GM12878 (cell line): ENCODE results near the gene UNKL. TPM values are rescaled to one million over a fixed set of nuclear protein-coding genes. Genes with fewer than 3 reads are reported as not detected.

Experiments
- ATAC-seq: fragments of 200-7000 bp; cut with Tn5 transposase; 3 replicates; pipeline ENCODE4 v1.9.1; 2020; ENCODE audit warnings: mild to moderate bottlenecking, moderate library complexity
- BruUV-seq: library from RNA; stranded (reverse); fragments of 400-500 nt; replicated peaks from 2 replicates; lab custom pipeline; 2021; lab: Mats Ljungman, UMichigan
- CTCF ChIA-PET: fragments of 300-600 bp; sonication (Branson Sonifier 250); formaldehyde crosslinking; extraction: SDS; loops from one replicate; lab custom pipeline; 2021; ENCODE audit warnings: inconsistent platforms; lab: Yijun Ruan, JAX
- POLR2A ChIA-PET: fragments of 350-600 bp; formaldehyde crosslinking; extraction: SDS; loops from one replicate; lab custom pipeline; 2021; ENCODE audit warnings: inconsistent platforms; lab: Charles Lee
- RAD21 ChIA-PET: fragments of 300-600 bp; sonication (Branson Sonifier 250); formaldehyde crosslinking; loops from one replicate; lab custom pipeline; 2023; ENCODE audit warnings: antibody characterized with exemption; ENCODE audit not compliant: unreplicated experiment; lab: Charles Lee
- SMC1A ChIA-PET: fragments of 300-600 bp; sonication (Branson Sonifier 250); formaldehyde crosslinking; loops from one replicate; lab custom pipeline; 2023; ENCODE audit not compliant: unreplicated experiment, uncharacterized antibody; lab: Charles Lee
- DNase-seq: peaks from one replicate; pipeline ENCODE4 v3.0.0-alpha.2; 2011; ENCODE audit warnings: low read depth, low spot score
- FAIRE-seq: peaks from 3 replicates; lab custom pipeline; 2011; peaks lifted over from hg19 to GRCh38; lab: Jason Lieb, UNC
- H2AFZ ChIP-seq: 2 replicates; pipeline ENCODE4 v1.6.0; 2011; ENCODE audit warnings: low read depth, low read length, control low read depth; ENCODE audit not compliant: control insufficient read depth
- H3K27ac ChIP-seq: 2 replicates; pipeline ENCODE4 v1.5.1; 2011; ENCODE audit warnings: control low read depth; ENCODE audit not compliant: control insufficient read depth, insufficient read depth
- H3K27me3 ChIP-seq, 2 experiments: replicated peaks in 1 of 2; 2 replicates each; pipeline versions ENCODE4 v1.6.0 to v1.6.1; 2011; ENCODE audit warnings: low read length in 1 of 2; ENCODE audit not compliant: control insufficient read depth in 2 of 2, insufficient read depth in 2 of 2
- H3K36me3 ChIP-seq, 2 experiments: 2 replicates each; pipeline ENCODE4 v1.5.1; 2011; ENCODE audit warnings: low read length in 1 of 2; ENCODE audit not compliant: control insufficient read depth in 2 of 2, insufficient read depth in 2 of 2
- H3K4me1 ChIP-seq: 2 replicates; pipeline ENCODE4 v1.6.1; 2011; ENCODE audit warnings: mild to moderate bottlenecking, low read length, moderate library complexity, mixed read lengths; ENCODE audit not compliant: control insufficient read depth, insufficient read depth
- H3K4me2 ChIP-seq: 2 replicates; pipeline ENCODE4 v1.6.0; 2011; ENCODE audit warnings: control low read depth; ENCODE audit not compliant: control insufficient read depth, insufficient read depth
- H3K4me3 ChIP-seq: fragments of 200-600 bp; sonication (generic); 2 replicates; pipeline ENCODE4 v1.5.1; 2016
- H3K79me2 ChIP-seq: 2 replicates; pipeline ENCODE4 v1.6.0; 2011; ENCODE audit warnings: low read length; ENCODE audit not compliant: control insufficient read depth, insufficient read depth
- H3K9ac ChIP-seq: 2 replicates; pipeline ENCODE4 v1.8.0; 2011; ENCODE audit warnings: low read length, control low read depth, mixed read lengths; ENCODE audit not compliant: control insufficient read depth, insufficient read depth
- H3K9me3 ChIP-seq: replicated peaks from 3 replicates; pipeline ENCODE4 v1.5.1; 2011; ENCODE audit warnings: mild to moderate bottlenecking, low read length; ENCODE audit not compliant: control insufficient read depth, insufficient read depth
- H4K20me1 ChIP-seq: 2 replicates; pipeline ENCODE4 v1.6.0; 2011; ENCODE audit not compliant: control insufficient read depth, insufficient read depth
- CBX3 ChIP-seq: fragments of 200-600 bp; sonication (generic); IDR thresholded peaks from 2 replicates; pipeline ENCODE4 v1.6.1; 2016; ENCODE audit warnings: low read depth, borderline replicate concordance
- MEF2A ChIP-seq: IDR thresholded peaks from 2 replicates; pipeline ENCODE4 v1.6.1; 2011; ENCODE audit warnings: low read depth, mild to moderate bottlenecking, low read length, moderate library complexity; ENCODE audit not compliant: insufficient read depth
- POLR2A ChIP-seq: IDR thresholded peaks from 2 replicates; pipeline ENCODE4 v1.6.1; 2011; ENCODE audit warnings: low read depth, mild to moderate bottlenecking, low read length
- WGBS: methylation state at CpG from one replicate; pipeline ENCODE4 v1.1.6; 2016; ENCODE audit warnings: low lambda C conversion rate; ENCODE audit not compliant: insufficient replicate concordance, insufficient coverage; ENCODE audit errors: missing lambda C conversion rate; 5-methylcytosine and 5-hydroxymethylcytosine counted together
- in situ Hi-C: fragments of 300-500 bp; cut with MboI; formaldehyde crosslinking; loops from 9 replicates; pipeline ENCODE4 v1.14.3; 2018; ENCODE audit warnings: mixed read lengths
- intact Hi-C: fragments of 100-400 bp; cut with micrococcal nuclease; formaldehyde crosslinking; loops from one replicate; pipeline ENCODE4 v1.14.2; 2022; ENCODE audit not compliant: unreplicated experiment
- polyA plus RNA-seq, 11 experiments: library from polyadenylated mRNA; depleted of rRNA in 4 of 11; unstranded in 6 of 11; stranded (reverse) in 5 of 11; fragments of >200 nt; fragmentation: Nextera tagmentation in 4 of 11; fragmentation: Illumina TruSeq in 1 of 11; extraction: Ambion mirVana in 4 of 11; extraction: Trizol in 1 of 11; gene quantifications; 1 replicate in 1 of 11; 2 replicates in 10 of 11; pipeline versions ENCODE4 v1.2.1 to v1.2.3, GENCODE V29; 2011 to 2016; ENCODE audit warnings: inconsistent platforms in 2 of 11, missing spikeins in 2 of 11, low read depth in 1 of 11
- total RNA-seq, 4 experiments: library from RNA; depleted of rRNA in 3 of 4; stranded (reverse); fragments of >200 nt in 3 of 4; fragmentation: Illumina TruSeq in 1 of 4; extraction: Trizol in 1 of 4; gene quantifications; 2 replicates each; pipeline versions ENCODE4 v1.2.1 to v1.2.3, GENCODE V29; 2013 to 2021
- TF ChIP-seq, protein P1 (sequence below): IDR thresholded peaks from 2 replicates; pipeline ENCODE4 v1.6.1; 2011; ENCODE audit warnings: low read depth, low read length, improper control_type of control experiment, borderline replicate concordance

Gene UNKL
- total and polyA plus RNA-seq, 10 of the 15 experiments (the other 5 are each of a cell fraction or from before 2014, with no cell fraction given): 0.40 to 21.6 (median 9.1) TPM

DNA sequence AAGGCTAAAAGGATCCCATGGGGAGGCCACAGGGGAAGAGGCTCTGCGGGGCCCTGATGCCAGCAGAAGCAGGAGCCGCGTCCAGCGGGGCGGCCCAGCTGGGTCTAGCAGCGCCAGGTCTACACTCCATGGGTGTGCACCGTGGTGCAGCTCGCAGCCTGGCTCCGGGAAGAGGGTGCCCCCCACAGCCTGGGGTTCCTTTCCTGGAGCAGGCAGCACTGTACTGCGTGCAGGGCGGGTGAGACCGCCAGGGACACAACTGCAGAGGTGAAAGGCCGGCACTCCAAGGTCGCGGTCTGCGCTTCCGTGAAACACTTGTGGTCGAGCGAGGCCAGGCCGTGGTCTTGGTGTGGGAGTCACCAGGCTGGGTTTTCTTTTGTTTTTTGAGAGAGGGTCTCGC lies 36.3 kb upstream of the UNKL start:
- ATAC-seq (no peak), DNase-seq (no peak), FAIRE-seq (no peak)
- no peak overlapping the region for H3K27ac ChIP-seq
- 96% methylated on average over 21 of the region's 21 CpGs for WGBS
- ChIA-PET SMC1A (no interaction called here), RAD21 (interaction anchor here (0.7 kb wide), 1 partner anchor 164 kb away, joined by 3 read pairs; no protein-coding TSS in a partner anchor), POLR2A (no interaction called here), CTCF (no interaction called here)
- H3K27me3 ChIP-seq: no peaks in the 10 kb centered on the region
- no peaks in the 10 kb centered on the region; a peak in 2 of 4 replicates for H3K36me3 ChIP-seq
- no peak overlapping the region for H2AFZ ChIP-seq
- H3K4me1 ChIP-seq: no peaks in the 10 kb centered on the region
- no peaks in the 10 kb centered on the region for H3K9me3 ChIP-seq
- H3K9ac ChIP-seq: no peak overlapping the region
- no peak overlapping the region for H3K4me2 ChIP-seq
- intact Hi-C loops (no loop called here), in situ Hi-C loops (no loop called here)
- TF ChIP-seq CBX3: no peak
- TF ChIP-seq, protein P1, sequence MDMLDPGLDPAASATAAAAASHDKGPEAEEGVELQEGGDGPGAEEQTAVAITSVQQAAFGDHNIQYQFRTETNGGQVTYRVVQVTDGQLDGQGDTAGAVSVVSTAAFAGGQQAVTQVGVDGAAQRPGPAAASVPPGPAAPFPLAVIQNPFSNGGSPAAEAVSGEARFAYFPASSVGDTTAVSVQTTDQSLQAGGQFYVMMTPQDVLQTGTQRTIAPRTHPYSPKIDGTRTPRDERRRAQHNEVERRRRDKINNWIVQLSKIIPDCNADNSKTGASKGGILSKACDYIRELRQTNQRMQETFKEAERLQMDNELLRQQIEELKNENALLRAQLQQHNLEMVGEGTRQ: no peak
- H3K79me2 ChIP-seq: no peaks in the 10 kb centered on the region
- no TSS peak for BruUV-seq
- H3K4me3 ChIP-seq: no peak overlapping the region
- H4K20me1 ChIP-seq: no peaks in the 10 kb centered on the region

DNA sequence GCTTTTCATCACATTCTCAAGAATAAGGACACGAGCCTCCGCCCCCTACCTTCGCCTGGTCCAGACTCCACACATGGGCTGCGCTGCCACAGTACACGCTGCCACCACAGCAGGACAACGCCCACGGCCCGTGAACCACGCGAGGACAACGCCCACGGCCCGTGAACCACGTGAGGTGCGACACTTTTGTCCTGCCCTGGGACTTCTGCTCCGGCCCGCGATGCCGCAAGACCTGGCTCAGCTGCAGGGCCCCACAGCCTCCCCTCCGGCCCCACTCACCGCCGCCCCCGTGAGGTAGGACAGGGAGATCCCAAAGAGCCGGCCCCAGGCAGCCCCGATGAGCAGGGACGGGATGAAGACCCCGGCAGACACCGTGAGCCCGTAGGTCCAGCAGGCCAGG lies 35.7 kb upstream of the UNKL start:
- Histone ChIP-seq H3K79me2 (no peaks in the 10 kb centered on the region), H3K27me3 (no peaks in the 10 kb centered on the region), H3K4me2 (no peak overlapping the region)
- in situ Hi-C loops: no loop called here
- TF ChIP-seq POLR2A (peak; percentile 45; the same call in 1 of the 2 replicates), MEF2A (no peak)
- TF ChIP-seq, all 136 proteins: peak for 1
- POLR2A ChIA-PET: no interaction called here
- H3K4me3 ChIP-seq: no peak overlapping the region
- no peak overlapping the region for H3K27ac ChIP-seq
- no peak overlapping the region for H3K9ac ChIP-seq
- SMC1A ChIA-PET: no interaction called here
- 83% methylated on average over 23 of the region's 29 CpGs for WGBS
- H2AFZ ChIP-seq: no peak overlapping the region
- RAD21 ChIA-PET: no interaction called here
- CTCF ChIA-PET: no interaction called here
- no peak for ATAC-seq
- no TSS peak for BruUV-seq
- H3K4me1 ChIP-seq: no peaks in the 10 kb centered on the region
- FAIRE-seq: no peak
- H4K20me1 ChIP-seq: no peaks in the 10 kb centered on the region
- no peaks in the 10 kb centered on the region for H3K9me3 ChIP-seq
- intact Hi-C loops: no loop called here
- H3K36me3 ChIP-seq: no peaks in the 10 kb centered on the region; a peak in 2 of 4 replicates
- DNase-seq: no peak
